ENCODE measurements around the gene IKZF1. TPM values are rescaled to one million over a fixed set of nuclear protein-coding genes. Genes with fewer than 3 reads are reported as not detected.
"Not testable (repeated sequence)": the region's sequence is repeated elsewhere in the genome, so short reads cannot be mapped to it uniquely, and the experiment has no call there.

Gene IKZF1
- polyA plus RNA-seq, 5 donors, result 2.0 to 2.7 (median 2.5) TPM

- no peak for DNase-seq
These were observed 28.0 kb downstream of the IKZF1 start for GRCh38 chr7:50332241-50333165.

GRCh38 chr7:50333221-50333651 lies 28.7 kb downstream of the IKZF1 start:
- DNase-seq, result no peak

- no peak for DNase-seq
These were observed 30.0 kb downstream of the IKZF1 start for GRCh38 chr7:50334341-50334994.

- DNase-seq, result no peak
These were observed 30.8 kb downstream of the IKZF1 start for GRCh38 chr7:50335230-50335794.

- DNase-seq, result no peak
These were observed 31.6 kb downstream of the IKZF1 start for GRCh38 chr7:50335795-50336754.

- DNase-seq, result no peak
These were observed 32.6 kb downstream of the IKZF1 start for GRCh38 chr7:50336894-50337703.

- not testable (repeated sequence) for DNase-seq
These were observed 35.0 kb downstream of the IKZF1 start for GRCh38 chr7:50339472-50339871.

- no peak for DNase-seq
These were observed 35.5 kb downstream of the IKZF1 start for GRCh38 chr7:50339990-50340500.

GRCh38 chr7:50341724-50342123 lies 37.2 kb downstream of the IKZF1 start:
- no peak for DNase-seq

GRCh38 chr7:50342616-50343114 lies 38.1 kb downstream of the IKZF1 start:
- no peak for DNase-seq

- DNase-seq, result no peak
These were observed 42.3 kb downstream of the IKZF1 start for GRCh38 chr7:50346545-50347497.

- no peak for DNase-seq
These were observed 43.2 kb downstream of the IKZF1 start for GRCh38 chr7:50347693-50348092.

- DNase-seq, result no peak
These were observed 44.1 kb downstream of the IKZF1 start for GRCh38 chr7:50348469-50349162.

GRCh38 chr7:50349399-50349798 lies 44.9 kb downstream of the IKZF1 start:
- DNase-seq, result no peak

- DNase-seq, result no peak
These were observed 45.7 kb downstream of the IKZF1 start for GRCh38 chr7:50349963-50350944.

- DNase-seq, result no peak
These were observed 46.8 kb downstream of the IKZF1 start for GRCh38 chr7:50351267-50351666.

- DNase-seq, result no peak
These were observed 47.8 kb downstream of the IKZF1 start for GRCh38 chr7:50352282-50352681.

All from right lung (tissue), 5 donors.